Activated CD8-positive, alpha-beta memory T cell treated with anti-CD3 and anti-CD28 coated beads, Interleukin-2, amount 50 U/mL, for 24 hours (primary cell): ENCODE data around the gene TOR2A.
"Not testable (repeated sequence)": the region's sequence is repeated elsewhere in the genome, so short reads cannot be mapped to it uniquely, and the experiment has no call there.

Experiments
- DNase-seq: peaks from one replicate; pipeline ENCODE4 v3.0.0-alpha.2; 2020; ENCODE audit errors: extremely low read depth

TOR2A gene

DNA sequence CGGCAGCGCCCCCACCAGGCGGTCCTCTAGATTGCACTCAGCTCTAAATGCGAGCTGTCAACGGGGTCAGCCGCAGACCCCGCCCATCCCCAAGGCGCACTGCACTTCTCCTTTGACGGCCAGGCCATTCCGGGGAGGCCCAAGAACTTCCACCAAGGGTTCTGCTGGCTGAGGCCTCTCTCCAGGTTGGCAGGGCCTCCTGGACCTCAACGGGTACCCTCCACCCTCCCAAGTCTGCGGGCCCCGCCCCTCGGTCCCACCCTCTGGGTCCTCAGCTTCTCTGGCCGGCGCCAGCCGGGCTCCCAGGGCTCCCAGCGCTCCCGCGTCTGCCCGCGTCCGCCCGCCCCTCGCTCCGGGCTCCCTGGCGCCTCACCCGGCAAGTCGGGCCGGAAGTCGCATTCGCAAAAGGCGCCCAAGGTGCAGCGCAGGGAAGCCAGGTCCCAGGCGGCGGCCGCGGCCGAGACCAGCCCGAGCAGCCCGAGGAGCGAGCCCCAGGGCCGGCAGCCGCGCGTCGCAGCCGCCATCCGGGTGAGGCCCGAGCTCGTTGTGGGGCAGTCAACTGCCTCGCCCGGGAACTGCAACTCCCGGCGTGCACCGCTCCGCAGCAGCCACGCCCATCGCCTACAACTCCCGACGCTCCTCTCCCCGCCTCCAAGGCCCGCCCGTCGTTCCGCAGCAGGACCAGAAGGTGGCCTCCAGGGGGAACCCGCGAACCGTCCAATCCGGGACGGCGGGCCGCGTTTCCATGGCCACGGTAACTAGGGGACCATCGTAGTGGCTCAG lies at the start of gene TOR2A:
Gene TOR2A (minus strand): TSS at position 548 of the 783 bp plus-strand sequence. CDS start 24 bp downstream, at position 524.
- DNase-seq = peak; percentile 95

DNA sequence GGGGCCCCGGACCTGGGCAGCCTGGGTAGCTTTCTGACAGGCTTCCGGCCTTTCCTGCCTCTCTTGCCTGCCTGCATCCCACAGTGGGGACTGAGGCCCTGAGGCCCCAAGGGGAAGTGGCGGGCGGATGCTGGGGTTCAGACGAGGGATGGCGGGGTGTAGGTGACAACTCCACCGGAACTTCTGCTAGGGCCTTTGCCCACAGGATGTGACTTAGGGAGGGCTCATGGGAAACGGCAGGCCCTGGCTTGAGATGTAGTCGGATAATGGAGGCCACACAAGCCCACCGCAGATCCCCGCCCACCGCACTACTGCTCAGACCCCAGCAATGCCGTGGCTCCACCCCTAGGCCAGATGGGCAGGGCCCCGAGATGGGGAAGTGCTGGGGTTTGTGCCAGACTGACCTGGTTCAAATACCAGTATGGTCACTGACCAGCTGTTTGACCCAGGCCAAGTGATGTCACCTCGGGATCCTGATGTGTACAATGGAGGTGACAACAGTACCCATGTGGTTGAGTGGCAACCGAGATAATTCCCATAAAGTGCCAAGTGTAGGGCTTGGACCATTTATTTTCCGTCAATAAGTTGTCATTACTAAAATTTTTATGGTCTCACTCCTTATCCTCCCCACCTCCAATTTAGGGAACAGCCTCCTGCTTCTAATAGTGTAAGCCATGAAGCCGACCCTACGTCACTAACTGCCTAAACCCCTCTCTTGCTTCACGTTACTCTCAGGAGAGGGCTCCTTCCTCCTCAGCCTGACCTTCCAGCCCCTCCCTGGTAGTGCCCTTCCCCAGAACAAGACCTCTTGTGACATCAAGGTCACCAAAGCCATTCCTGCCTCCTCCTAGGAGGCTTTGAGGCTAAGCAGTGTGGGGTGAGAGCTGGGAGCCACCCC lies 48.3 kb upstream of the TOR2A start:
- DNase-seq = peak; percentile 44

DNA sequence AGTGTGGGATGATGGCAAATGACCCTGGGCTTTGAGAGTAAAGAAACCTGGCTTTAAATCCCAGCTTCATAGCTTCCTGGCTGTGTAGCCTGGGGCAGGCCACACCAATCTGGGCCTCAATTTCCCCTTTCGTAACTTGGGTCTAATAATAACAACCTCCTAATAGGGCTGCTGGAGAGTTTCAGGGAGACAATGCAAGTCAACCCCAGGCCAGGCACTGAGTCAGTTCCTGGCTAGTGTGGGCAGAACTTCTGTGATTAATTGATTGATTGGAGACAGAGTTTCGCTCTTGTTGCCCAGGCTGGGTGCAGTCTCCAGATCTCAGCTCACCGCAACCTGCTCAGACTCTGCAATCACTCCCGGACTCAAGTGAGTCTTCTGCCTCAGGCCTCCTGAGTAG lies 46.7 kb upstream of the TOR2A start:
- DNase-seq = no peak

DNA sequence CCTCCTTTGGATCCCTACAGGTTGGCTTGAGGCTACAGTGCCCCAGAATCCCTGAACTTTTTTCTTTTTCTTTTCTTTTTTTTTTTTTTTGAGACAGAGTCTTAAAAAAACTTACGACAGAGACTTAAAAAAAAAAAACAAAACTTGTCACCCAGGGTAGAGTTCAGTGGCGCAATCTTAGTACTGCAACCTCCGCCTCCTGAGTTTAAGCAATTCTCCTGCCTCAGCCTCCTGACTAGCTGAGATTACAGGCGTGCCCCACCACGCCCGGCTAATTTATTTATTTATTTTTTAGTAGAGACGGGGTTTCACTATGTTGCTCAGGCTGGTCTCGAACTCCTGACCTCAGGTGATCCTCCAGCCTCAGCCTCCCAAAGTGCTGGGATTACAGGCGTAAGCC lies 45.8 kb upstream of the TOR2A start:
- not testable (repeated sequence) for DNase-seq

DNA sequence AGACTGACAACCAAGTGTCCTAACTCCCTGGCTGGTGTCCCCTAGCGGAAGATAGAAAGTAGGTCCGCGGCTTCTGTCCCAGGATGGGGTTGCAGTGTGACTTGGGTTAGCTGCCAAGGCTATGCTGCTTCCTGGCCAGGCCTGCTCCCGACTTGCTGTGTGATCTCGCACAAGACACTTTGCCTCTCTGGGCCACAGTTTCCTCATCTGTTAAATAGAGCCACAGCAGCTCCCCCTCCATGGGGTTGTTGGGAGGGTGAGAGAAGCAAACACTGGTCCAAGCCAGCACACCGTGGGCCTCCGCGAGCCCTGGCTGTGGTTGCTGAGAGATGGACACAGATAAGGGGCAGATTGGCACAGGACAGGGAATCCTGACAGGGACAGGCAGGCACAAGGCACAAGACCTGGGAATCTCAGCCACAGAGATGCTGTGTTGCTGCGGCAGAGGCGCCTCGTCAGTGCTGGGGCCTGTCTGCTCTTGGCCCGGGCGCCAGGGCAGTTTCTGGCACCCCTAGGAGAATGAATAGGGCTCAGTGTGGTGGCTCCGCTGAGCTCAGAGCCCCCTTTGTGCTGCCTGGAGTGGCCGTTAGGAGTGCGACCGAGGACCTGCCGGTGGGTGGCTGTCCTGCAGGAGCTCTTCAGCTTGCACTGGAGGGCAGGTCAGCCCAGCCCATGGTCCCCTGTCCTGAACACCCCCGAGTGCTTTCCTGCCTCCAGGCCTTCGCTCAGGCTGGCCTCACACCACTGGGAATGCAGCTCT lies 45.2 kb upstream of the TOR2A start:
- no peak for DNase-seq

DNA sequence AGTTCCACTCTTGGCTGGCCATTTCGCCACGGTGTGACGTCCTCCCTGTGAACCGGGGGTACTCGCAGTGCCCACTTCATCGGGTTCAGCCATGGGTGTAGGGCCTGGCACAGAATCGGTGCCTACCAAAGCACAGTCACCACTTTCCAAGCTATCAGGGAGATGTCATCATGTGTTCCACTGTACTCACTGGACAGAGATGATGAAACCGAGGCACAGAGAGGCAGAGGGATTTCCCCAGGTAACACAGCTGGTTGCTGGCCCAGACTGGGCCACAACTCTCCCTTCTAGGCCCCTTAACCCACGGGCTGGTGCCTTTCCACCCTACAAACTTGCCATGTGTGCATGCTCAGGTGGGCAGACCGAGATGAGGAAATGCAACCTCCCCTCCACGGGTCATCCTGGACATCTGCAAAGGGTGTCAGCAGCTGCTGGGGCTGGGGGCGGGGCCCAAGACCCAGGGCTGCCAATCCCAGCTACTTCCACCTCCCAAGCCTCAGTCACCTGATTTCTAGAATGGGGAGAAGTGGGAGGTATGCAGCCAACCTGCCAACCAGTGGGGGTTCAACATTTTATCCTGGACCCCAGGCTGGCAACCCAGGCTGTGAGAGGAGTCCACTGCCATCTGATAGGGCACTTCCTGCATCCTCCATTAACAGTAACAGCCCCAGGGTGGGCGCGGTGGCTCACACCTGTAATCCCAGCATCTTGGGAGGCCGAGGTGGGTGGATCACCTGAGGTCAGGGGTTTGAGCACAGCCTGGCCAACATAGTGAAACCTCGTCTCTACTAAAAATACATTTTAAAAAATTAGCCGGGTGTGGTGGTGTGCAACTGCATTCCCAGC lies 44.3 kb upstream of the TOR2A start:
- DNase-seq = peak; percentile 33

DNA sequence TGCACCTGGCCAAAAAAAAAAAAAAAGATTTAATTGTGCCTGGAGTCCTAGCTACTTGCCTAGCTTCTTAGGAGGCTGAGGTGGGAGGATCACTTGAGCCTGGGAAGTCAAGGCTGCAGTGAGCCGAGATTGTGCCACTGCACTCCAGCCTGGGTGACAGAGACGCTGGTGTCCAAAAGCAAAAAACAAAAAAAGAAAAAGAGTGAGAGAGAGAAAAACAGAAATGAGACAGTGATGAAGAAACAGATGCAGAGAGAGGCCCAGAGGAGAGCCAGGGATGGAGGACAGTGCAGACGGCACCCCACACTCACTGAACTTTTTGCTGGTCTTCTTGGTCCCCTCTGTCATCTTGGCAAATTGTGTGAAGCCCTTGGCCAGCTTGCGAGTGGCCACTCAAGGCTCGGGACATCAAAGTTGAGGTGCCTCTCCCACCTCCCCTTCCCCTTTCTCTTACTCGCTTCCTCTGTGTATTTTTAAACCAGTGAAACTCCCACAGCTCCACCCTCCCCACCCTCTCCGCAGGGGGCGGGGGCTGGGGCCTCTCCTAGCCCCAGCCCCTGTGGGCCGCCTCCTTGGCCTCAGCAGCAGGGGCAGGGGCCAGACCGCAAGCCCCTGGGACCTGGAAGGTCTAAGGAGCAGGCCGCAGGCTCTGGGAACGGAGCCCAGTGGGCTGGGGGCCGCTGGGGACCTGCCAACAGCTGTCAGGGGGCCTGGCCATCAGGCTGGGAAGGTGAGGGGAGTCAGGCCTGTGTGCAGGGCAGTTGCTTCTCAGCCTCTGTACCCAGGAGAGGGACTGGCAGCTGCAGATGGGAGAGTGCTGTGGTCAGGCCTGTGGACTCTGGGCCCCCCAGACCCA lies 43.4 kb upstream of the TOR2A start, which contains the start of gene SH2D3C:
Gene SH2D3C (minus strand): TSS at position 387 of the 856 bp plus-strand sequence. CDS start 39 bp downstream, at position 348.
- no peak for DNase-seq

DNA sequence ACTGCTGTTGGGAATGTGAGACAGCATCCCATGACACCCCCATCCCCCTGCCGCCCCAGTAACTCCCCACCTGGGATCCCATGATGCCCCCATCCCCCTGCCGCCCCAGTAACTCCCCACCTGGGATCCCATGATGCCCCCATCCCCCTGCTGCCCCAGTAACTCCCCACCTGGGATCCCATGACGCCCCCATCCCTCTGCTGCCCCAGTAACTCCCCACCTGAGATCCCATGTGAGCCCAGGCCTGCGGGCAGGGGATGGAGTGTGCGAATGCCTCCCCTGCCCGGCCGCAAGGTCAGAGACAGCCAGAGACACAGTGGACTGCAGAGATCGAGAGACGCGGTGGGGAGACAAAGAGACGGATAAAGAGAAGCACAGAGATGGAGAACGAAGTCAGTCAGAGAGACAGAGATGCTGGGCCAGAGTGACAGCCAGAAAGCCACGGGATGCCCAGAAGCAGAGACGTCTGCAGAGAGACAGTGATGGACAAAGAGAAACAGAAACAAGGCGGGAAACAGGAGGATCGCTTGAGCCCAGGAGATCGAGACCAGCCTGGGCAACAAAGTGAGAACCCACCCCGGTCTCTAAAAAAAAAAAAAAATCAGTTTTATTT lies 42.4 kb upstream of the TOR2A start:
- DNase-seq = no peak

DNA sequence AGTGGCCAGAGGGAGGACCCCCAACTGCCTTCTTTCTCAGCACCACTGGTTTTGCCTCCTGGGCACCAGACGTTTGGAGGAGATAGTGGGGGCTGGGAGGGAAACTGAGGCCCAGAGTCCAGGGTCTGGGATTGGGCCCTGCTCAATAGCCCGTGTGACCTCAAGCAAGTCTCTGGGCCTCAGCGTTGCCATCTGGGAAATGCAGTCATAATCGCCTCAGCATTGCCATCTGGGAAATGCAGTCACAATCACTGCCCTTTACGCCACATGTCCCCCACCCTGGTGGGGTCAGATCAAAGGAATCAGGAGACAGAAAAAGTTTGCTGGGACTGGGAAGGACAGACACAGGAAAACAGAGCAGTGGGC lies 41.8 kb upstream of the TOR2A start:
- DNase-seq = no peak

DNA sequence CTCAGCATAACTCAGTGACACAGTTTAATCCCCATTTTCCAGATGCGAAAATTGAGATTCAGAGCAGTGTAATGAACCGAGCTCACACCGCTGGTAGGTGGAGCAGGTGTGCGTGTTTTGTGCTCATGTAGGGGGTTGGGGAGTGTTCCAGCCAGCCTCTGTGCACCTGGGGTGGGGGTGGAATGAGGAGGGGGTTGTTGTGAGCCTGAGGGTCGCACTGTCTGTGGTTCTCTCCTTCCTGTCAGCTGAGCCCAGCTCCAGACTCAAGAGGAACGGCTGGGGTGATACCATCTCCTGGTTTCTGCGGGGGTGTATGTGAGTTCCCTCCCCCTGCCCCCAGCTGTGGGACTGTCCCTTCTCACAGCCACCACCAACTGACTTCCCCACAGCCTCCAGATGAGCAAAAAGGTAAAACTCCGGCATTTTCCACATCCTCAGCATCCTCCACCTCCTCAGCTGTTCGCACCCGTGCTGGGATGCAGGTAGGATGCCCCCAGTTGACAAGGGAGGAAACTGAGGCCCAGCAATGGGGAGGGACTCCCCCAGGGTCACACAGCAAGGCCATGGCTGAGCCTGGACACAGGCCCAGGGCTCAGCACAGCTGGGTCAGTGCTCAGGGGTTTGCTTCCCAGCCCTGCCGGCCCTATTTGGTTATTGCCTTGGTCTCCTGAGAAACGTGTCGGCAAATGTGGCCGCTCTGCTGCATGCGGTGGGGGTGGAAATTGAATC lies 41.3 kb upstream of the TOR2A start:
- DNase-seq = no peak

DNA sequence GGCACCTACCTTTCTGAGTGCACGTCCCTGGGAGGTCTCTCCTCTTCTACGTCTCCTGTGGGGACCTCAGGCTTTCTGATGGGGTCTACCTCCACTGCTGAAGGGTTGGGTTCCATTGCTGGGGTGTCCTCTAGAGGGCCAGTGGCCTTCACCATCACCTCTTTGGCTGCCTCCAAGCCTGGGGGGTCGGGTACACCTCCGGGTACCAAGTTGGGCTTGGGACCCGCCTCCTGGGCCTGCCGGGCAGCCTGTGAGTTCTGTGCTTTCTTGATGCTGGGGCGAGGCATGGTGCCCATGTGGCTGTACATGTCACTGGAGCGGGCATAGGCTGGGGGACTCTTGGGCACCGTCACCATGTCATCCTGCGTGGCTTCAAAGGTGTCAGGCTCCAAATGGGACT lies 38.9 kb upstream of the TOR2A start:
- DNase-seq = no peak

DNA sequence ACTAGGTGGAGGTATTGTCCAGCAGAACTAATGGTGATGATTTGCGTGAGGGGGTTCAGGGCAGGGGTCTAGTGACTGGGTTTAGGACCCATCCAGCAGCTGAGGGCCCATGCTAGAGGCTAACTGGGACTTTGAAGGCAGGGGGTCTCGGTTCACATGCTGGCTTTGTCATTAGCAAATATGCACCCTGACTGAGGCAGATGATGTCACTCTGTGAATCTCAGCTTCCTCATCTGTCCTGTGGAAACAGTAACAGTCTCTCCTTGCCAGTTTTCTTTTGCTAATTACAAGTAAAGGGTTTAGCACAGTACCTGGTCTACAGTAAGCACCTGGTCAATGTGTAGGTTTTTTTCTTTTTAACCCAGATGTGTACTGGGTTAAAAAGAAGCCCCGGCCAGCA lies 38.2 kb upstream of the TOR2A start:
- no peak for DNase-seq

DNA sequence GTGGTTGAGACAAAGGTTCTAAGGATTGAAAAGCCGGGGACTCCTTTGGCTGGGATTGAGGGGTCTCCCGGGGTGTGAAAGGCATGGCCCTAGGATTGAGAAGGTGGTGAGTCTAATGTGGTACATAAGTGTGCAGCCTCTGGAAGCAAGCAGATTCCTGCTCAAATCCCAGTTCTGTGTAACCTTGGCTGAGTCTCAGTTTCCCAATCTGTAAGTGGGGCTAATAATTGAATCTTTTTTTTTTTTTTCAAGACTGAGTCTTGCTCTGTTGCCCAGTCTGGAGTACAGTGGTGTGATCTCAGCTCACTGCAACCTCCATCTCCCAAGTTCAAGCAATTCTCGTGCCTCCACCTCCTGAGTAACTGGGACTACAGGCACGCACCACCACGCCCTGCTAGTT lies 37.5 kb upstream of the TOR2A start:
- no peak for DNase-seq

DNA sequence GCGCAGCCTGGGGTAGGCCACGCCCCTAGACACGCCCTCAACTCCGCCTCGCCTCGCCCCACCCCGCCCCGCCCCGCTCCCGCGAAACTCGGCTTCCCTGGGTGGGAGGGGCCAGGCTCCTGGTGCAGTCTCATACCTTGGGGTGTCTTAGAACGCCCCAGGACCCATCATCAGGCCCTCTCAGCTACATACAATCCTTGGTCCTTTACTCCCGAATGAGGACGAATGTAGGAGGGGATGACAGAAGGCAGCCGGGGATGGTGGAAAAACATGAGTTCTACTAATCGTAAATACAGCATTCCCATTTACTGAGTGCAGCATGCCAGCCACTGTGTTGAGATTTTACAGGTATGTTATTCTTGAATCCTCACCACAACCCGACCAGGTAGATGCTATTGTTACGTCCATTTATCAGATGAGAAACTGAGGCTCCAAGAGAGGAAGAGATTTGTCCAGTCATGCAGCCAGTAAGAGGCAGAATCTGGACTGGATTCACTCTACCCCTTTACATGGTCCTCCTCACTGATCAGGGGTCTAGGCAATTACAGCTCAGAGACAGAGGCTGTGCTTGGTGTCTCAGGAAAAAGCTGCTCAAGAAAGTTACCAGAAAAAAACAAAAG lies 36.6 kb upstream of the TOR2A start:
- DNase-seq = no peak

DNA sequence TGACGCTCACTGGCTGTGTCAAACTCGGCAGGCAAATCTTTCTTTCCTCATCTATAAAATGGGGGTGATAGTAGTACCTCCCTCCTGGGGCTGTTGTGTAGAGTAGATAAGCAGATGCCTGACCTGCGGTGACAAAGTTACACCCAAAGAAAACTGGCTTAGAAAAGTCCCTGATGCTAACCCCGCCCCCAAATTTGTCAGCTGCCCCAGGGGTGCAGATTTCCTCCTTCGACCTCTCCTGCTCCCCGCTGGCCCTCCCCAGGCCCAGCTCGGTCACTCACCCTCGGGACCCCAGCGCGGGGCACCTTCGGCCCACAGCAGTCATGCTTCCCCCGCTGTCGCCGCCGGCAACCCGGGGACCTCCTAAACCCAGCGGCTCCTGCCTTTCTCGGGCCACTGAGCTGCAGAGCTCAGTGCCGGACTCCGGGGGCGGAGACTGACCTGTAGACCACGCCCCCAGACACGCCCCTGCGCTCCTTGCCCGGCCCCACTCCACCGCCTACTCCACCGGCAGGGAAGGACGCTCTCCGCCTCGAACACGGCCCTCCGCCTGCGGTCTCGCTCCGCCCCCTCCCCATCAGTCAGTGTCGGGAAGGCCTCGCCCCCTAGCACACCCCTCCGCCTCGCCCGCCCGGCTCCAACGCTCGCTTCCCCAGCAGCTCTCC lies 35.9 kb upstream of the TOR2A start:
- peak; percentile 95 for DNase-seq

DNA sequence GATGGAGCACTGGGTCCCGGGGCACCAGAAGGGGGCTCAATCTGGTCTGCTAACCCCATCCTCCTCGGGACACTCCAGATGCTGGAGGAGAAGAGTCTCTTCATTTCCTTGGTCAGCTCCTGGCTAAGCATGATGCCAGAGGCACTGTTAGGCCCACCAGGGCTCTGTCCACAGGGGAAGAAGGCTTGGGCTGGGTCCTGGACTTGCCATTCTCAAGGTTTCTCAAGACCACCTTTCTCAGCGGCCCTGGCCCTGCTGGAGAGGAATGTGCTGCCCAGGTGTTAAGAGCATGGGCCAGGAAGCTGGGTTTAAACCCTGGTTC lies 35.5 kb upstream of the TOR2A start:
- DNase-seq = no peak

DNA sequence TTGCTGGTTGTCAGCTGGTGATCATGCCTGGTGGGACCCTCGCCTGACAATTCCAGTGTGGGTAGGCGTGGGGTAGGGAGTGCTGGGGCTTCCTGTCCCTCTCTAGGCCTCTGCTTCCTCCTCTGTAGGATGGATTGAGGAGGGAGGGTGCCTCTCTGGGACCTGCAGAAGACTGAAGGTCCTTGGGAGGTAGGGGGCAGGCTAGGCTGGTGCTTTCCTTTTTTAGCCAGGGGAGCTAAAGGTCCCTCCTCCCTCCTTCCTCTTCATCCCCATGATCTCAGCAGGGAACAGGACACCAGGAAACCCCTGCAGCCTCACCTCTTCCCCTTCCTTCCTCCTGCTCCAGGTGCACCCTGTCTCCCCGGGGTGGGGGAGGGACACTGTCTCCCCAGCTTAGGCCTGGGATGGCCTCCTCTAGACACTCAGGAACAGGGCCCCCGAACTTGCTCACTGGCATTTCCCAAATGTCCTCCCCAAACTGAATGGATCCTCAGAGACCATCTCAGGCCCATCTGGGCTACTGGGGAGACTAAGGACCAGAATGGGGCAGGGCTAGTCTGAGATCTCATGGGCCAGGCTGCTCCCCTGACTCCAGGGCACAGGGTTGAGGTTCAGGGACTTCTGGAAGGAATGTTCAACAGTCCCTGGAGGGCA lies 35.0 kb upstream of the TOR2A start:
- no peak for DNase-seq

DNA sequence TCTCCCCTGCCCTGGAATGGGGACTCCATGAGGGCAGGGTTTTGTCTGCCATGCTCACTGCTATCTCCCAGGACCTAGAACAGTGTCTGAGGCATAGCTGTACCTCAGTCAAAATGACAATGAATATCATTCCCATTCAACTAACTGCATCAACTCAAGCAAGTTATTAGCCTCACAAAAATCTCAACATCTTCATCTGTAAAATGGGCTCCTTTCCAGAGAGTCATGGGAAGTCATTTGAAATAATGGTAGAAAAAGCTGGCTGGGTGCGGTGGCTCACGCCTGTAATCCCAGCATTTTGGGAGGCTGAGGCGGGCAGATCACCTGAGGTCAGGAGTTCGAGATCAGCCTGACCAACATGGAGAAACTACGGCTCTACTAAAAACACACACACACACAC lies 34.0 kb upstream of the TOR2A start:
- DNase-seq = no peak
